ENCODE measurements around the gene DIP2B. TPM values are rescaled to one million over a fixed set of nuclear protein-coding genes. Genes with fewer than 3 reads are reported as not detected.

The DIP2B gene
- total RNA-seq, 1 donor from 2014 or later, result 60.0 TPM

- DNase-seq, result no peak
Measured at GRCh38 chr12:50776749-50777728, 272.3 kb downstream of the DIP2B start.

- no peak for DNase-seq
Measured at GRCh38 chr12:50778663-50779590, 274.1 kb downstream of the DIP2B start.

- DNase-seq, result no peak
Measured at GRCh38 chr12:50780013-50780412, 275.2 kb downstream of the DIP2B start.

- no peak for DNase-seq
Measured at GRCh38 chr12:50784501-50784900, 279.7 kb downstream of the DIP2B start.

- no peak for DNase-seq
Measured at GRCh38 chr12:50785406-50786001, 280.7 kb downstream of the DIP2B start.

GRCh38 chr12:50786498-50787231 is 281.9 kb downstream of the DIP2B start:
- no peak for DNase-seq

- DNase-seq, result no peak
Measured at GRCh38 chr12:50787618-50788017, 282.8 kb downstream of the DIP2B start.

GRCh38 chr12:50788561-50788960 is 283.8 kb downstream of the DIP2B start:
- no peak for DNase-seq

GRCh38 chr12:50790081-50790480 is 285.3 kb downstream of the DIP2B start:
- DNase-seq, result no peak

Small RNA genes within 50 kb of the gene (small RNA-seq; reads per million reads assigned to genes)
- not detected for gene RF00019
- gene RNU6-238P, result not detected
- gene RNU6-769P, result not detected

Other genes starting within 250 kb of the DIP2B start
- gene LIMA1, start 221.5 kb upstream of the DIP2B start, total RNA-seq, result 19.7 TPM
- not detected for gene FAM186A, start 108.4 kb upstream of the DIP2B start, total RNA-seq
- gene LARP4, start 104.1 kb upstream of the DIP2B start, total RNA-seq, result 147 TPM